CD4-positive, alpha-beta T cell treated with Interleukin-1 beta for 1 hour (primary cell): ENCODE data around the gene DDIT4L.
"Not testable (repeated sequence)": the region's sequence is repeated elsewhere in the genome, so short reads cannot be mapped to it uniquely, and the experiment has no call there.

Experiments
- DNase-seq, 2 donors: peaks; one replicate each; pipeline ENCODE4 v3.0.0-alpha.2; 2020 to 2022

Gene DDIT4L, protein sequence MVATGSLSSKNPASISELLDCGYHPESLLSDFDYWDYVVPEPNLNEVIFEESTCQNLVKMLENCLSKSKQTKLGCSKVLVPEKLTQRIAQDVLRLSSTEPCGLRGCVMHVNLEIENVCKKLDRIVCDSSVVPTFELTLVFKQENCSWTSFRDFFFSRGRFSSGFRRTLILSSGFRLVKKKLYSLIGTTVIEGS

DNA sequence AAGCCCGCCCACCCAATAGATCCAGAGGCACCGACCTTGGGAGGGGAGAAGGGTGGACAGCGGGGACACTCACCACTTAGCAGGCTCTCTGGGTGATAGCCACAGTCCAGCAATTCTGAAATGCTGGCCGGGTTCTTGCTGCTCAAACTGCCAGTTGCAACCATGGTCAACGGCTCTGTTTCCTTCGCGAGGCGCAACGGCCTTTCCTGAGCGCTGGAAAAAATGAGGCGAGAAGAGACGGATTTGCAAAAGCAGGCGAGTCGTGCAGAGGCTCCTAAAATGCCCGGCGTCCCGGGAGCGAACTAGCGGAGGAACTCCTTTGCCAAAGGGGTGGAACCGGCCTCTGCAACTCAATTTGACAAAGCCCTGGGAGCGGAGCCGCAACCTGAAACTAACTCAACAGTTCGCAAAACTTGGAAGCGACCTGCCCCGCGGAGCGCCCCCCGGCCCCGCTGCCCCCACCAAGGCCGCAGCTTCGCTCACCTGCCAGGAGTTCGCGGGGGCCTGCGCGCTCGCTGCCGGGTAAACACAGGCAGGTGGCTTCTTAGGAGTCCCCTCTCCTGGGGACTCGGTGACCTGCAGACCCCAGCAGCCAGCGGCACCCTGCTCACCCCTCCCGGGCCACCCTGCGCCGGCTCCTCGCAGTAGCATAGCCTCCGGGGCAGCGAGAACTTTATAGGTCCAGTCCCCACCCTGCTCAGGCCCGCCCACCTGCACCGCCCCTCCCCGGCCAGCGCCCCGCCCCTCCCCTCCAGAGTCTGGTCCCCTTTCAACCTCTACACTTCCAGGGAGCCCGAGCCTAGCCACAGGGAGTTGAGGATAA is at the start of gene DDIT4L:
Gene DDIT4L, minus strand, starts transcription at position 649 of the 823 bp plus-strand sequence. Its CDS starts 485 bp downstream, at position 164.
- DNase-seq: no peak

DNA sequence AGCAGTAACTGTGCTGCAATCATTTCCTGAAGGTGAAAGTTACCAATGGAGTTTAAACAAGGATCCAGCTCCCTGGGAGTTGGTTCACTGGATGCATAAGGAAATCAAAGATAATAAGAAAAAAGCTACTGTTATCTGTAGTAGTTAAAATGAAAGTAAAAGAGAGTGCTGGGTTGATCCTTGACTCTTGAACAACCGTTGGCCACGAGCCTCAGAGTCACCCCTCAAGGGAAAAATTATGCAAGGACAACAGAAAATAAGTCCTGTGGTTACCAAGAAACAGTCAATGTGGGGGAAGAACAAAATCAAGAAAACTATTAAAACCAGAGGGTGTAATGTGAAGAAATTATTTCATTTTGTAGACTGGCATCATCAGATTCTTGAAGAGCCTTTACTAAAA is 49.7 kb upstream of the DDIT4L start:
- no peak for DNase-seq

DNA sequence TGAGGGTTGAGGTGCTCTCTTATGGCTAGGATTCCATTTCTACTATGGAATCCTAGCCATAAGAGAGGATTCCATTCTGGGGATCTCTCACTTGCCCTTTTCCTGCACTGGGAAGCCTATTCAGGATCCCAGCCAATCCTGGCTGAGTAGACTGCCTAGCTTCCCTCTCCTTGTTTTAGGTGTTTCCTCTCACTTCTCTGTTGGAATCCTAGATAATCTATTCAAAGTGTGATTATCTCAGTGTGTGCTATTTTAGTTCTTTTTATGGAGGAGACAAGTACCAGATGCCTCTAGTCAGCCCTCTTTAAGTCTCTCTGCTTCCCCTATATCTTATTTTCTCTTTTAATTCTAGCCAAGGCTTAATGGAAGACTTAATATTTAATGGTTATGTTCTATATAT is 34.5 kb upstream of the DDIT4L start:
- DNase-seq: no peak

DNA sequence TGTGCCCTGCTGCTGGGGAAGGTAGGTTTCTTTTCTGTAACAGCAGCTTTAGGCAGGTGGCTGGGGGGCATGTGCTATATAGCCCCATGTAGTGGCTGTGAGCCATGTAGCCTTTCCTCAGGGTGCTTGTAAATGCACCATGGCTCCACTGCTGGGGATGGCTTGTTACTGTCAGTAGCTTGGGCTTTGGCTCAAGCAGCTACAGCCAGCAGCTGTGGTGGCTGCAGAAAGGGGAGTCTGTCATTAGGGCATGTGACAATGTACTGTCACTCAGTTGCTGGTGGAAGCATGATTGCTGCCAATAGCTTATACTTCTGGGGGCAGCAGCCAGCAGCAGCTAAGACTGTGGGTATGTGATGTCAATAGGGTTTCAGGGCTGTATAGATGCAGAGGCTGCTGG is 33.9 kb upstream of the DDIT4L start:
- no peak for DNase-seq

DNA sequence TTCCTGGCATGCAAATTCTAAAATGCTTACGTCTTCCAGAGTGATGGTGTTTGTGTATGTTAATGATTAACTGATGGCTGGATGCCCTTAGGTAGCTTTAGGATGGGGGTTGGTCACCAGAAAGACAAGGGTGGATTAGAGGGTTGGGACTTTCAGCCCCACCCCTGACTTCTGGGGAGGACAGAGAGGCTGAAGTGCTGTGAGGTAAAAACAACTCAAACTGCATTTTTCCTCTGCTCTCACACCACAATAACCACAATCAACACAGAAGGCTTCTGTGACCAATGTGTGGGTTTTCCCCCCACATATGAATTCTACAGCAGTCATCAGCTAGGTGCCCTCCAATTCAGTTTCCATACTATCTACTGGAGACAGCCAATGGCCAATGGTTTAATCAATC is 18.7 kb upstream of the DDIT4L start:
- DNase-seq: no peak

DNA sequence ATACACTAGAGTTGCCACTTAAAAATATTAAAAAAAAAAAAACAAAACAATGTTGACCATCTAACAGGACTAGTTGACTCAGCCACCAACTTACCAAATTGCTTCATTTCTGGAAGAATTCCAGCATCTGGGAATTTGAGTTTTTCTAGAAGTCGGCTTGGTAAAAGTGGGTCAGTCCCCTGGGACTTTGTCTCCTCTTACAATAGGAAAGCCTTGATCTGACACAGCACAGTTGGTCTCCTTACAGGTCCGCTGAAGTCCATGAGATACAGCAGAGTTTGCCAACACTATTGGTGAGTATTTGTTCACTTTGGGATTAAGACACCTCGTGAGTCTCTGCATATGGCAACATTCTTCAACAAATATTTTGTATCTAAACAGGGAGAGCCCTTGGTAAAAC is 18.2 kb upstream of the DDIT4L start:
- DNase-seq: no peak

DNA sequence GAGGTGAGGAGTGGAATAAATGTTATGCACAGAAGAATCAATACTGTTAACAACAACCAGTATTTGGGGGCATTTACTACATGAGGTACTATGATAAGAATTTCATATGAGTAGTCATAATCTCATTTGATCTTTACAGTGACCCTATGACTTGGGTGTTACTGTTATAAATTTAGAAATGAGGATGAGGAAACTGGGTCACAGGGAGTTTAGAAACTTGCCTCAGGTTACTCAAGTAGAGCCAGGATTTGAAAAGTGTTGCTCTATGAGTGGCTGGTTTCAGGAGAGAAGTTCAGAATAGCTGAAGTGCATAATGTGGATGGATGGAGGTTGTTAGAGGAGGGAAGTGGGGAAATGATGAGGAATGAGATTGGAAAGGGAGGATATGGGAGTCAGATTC is 16.6 kb upstream of the DDIT4L start:
- DNase-seq: no peak

DNA sequence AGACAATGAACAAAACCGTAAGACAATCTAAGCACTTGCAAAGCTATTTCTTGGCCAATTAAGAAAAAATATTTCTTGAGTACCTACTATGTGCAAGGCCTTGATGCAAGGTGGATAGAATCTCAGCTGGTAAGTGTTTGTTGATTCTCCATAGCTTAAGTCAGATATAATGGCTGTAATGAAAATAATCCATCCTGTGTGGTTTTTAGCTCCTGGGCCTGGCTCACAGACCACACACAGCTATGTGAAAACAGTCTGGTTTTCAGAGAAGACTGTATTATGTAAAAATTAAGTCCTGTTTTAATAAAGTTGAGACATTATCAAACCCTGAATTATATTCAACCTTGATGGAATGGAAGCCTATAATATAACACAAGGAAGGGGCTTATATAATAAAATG is 7.8 kb upstream of the DDIT4L start:
- DNase-seq: no peak

DNA sequence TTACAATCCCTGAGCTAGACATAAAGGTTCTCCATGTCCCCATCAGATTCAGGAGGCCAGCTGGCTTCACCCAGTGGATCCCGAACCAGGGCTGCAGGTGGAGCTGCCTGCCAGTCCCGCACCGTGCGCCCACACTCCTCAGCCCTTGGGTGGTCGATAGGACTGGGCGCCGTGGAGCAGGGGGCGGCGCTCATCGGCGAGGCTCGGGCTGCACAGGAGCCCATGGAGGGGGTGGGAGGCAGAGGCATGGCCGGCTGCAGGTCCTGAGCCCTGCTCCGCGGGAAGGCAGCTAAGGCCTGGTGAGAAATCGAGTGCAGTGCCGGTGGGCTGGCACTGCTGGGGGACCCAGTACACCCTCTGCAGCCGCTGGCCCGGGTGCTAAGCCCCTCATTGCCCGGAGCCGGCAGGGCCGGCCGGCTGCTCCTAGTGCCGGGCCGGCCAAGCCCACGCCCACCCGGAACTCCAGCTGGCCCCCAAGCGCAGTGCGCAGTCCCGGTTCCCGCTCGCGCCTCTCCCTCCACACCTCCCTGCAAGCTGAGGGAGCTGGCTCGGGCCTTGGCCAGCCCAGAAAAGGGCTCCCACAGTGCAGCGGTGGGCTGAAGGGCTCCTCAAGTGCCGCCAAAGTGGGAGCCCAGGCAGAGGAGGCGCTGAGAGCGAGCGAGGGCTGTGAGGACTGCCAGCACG is 6.3 kb upstream of the DDIT4L start:
- not testable (repeated sequence) for DNase-seq

DNA sequence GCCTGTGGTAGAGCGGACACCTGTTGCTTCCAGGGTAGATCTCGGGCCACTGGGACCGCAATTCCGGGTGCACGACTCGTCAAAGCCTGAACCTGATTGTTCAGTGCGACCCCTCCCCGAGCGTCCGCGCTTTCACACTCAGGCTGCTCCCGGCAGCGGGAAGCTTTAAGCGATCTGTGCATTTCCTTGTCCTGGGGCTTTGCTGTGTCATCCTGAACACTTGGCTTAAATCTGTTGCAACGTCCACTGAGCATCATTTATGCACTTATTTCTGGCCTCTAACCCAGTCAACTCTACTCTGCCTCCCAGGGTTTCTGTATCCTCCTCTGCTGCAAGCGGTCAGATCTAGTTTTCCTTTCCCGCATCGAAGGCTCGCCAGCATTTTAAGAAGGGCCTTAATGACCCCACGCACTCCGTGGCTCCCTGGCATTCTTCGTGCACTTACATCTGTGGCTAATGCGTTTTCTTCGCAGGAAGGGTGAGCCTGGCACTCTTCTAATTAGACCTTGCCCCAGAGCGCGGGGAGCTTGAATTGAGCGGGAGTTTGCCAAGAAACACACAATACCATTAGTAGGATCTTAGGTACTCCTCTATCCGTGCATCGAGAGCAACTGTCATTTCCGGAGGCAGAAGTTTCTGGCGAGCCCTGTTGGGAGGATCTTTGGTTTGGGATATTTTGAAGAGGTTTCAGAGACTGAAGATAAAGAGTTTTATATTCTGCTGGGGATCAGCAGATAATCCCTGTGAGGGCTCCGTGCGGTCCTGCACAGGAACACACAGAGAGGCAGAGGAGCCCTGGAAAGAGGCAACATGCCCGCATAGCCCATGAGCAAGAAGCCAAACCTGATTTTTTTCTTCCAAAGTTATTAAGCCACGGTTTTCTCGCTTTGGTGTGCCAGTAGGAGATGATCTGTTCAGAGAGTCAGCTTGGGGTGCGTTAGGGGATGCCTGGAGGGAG is 654 bp upstream of the DDIT4L start:
- no peak for DNase-seq

DNA sequence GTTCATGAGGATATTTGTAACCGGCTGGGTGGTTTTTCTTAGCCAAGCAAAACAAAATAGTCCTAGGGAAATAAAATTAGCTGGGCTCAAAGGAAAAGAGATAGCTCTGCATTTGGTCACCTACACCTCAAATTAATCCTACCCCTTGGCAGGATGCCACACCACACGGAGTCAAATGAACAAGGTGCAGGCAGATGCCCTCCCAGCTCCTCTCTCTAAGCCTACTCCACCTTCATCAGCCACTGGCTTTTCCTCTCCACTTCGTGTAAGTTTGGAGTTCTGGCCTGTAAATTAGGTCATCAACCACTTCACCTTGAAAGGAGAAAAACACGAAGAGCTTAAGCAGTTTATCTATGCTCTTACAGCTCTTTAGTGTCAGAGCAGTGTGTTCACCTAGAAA is 1.4 kb downstream of the DDIT4L start:
- no peak for DNase-seq

DNA sequence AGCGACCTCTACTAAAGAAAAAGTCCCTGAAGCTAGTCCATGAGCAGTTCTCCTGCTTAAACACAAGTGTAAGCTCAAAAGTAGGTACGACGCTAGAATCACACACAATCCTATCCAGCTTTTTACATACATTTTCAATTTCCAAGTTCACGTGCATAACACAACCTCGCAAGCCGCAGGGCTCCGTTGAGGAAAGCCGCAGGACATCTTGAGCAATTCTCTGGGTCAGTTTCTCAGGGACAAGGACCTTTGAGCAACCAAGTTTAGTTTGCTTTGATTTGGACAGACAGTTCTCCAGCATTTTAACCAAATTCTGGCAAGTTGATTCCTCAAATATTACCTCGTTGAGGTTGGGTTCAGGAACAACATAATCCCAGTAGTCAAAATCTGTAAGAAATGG is 2.5 kb downstream of the DDIT4L start:
- no peak for DNase-seq

DNA sequence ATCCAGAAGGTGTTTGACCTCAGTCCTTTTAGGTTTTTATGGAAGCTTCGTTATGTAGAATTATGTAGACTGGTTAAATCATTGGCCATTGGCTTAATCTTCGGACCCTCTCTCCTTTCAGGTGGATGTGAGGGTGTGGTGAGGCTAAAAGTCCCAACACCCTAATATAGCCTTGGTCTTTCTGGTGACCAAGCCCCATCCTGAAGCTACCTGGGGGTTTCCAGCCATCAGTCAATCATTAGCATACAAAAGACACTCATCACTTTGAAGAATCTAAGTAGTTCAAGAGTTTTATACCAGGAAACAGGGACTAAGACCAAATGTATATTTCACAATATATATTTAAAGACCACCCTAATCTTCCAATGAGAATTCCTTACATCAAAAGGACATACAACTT is 5.5 kb downstream of the DDIT4L start:
- no peak for DNase-seq

DNA sequence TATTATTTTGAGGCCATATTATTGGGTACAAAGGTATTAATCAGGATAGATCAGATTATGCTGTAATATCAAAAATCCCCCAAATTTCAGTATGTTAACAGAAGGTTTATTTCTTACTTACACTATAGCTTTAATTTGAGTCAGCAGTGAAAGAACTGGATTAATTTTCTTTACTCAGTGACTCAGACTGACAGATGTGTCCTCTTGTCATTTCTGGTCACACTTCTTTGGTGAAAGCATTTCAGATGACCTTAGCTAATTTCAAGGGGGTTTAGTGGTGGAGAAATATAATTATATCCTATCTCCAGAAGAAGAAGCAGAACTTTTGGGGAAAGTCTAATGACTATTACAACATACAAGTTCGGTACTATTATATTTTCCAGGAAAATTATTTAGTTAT is 12.4 kb downstream of the DDIT4L start:
- no peak for DNase-seq

DNA sequence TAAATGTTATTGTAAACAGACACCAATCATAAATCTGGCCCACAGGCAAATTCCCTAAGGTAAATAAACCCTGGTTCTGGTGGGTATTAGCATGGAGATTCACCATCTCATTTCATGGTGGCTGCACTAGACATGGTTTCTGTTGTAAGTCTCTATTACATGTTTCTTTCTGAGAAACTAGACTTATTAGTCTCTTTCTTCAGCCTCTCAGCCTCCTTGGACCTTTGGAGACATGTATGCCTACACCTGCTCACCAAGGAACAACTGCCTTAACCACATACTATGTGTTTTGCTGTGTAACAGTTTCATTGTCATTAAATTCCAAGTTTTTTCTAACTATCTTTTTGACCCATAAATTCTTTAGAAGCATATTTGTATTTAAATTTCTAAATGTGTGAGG is 13.1 kb downstream of the DDIT4L start:
- DNase-seq: no peak

DNA sequence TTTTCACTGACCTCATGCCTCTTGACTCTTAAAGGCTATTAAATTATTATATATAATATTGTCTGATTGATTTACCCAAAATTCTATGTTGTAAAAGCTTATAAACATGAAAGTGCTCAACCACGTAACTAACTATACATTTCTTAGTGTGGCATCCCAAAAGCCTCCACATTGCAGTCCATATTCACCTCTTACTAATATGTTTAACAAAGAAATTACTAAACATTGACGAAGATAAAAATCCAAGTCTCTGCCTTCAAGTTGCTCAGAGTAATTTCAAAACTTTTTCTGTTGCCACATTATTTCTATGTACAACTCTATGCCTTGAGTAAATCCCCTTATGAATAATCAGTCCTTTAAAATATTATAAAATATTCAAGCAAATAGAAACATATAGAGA is 14.4 kb downstream of the DDIT4L start:
- no peak for DNase-seq

DNA sequence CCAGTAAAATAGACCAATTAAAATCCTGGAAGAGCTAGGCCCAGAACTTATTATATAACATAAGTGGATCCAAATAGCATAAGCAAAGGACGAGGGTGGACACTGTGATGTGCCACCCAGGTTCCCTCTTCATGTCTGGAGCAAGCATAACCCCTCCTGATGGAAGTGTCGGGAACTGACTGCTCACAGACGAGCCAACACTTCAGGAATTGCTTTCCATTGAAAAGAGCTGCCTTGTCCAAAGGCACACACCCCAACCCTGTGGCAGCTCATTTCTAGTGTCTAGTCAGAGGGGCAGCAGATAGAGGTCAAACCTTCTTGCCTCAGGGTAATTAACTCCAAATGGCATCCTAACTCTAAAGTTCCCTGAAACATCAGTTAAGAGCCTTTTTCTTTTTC is 15.3 kb downstream of the DDIT4L start:
- no peak for DNase-seq

DNA sequence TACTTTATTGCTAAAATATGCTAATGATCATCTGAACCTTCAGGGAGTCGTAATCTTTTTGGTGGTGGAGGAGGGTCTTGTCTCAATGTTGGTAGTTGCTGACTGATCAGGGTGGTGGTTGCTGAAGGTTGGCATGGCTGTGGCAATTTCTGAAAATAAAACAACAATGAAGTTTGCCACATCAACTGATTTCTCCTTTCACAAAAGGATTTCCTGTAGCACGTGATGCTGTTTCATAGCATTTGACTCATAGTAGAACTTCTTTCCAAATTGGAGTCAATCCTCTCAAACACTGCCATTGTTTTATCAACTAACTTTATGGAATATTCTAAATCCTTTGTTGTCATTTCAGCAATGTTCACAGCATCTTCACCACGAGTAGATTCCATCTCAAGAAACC is 19.3 kb downstream of the DDIT4L start:
- no peak for DNase-seq

DNA sequence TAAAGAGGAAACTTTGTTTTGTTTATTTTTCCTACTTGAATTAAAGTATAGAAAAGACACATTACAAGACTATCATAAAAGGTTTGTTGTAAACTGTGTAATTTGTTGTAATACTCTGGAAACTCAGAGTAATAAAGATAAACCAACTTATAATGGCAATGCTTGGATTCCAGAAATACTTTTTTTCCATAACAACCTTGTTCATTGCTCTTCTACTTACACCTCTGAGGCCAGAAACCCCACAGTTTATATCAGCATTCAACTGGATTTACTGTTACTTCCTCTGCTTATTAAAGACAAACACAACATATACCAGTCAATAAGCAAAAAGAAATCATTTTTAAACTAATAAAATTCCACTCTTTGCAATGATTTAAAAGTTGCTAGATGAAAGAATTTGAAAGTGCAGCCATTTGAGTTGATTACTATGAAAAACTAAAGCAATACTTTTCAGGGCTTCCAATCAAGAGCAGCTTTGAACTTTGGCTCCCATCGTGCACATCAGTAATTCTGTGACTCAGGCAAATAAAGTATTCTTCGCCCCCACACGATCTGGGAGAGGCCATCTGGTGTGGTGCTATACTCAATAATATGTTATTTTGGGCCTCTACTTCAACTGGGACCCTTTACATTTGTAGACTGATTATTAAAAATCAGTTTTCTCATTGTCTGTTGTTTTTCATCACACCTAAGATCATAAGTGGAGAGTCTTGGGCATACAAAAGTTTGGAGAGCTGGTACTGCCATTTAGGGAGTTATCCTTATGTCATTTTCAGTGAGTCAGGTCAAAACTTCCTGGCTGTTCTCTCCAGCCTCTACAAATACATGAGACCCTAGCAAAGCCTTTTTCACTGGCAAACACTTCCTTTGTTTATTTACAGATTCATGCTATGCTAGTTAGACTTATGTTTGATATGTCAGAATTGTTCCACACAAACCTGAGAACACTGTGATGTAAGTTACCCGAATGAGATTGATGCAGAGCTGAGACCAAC is 20.5 kb downstream of the DDIT4L start:
- DNase-seq: no peak

DNA sequence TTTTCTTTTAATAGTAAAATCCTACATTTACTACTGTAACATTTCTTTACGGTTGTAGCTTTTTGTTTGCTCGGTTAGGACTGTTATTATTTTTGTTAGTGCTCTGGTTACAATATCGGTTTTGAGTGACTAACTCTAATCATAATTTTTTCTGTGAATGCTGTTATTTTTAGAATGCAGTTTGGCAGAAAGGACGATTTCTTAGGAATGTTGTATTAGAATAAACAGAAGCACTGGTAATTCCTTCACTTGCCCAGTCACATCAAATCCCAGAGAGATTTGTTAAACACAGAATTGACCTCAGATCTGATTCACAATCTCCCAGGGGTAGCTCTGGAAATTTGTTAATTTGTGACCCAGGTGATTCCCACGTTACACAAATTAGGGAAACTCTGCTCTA is 21.7 kb downstream of the DDIT4L start:
- no peak for DNase-seq

DNA sequence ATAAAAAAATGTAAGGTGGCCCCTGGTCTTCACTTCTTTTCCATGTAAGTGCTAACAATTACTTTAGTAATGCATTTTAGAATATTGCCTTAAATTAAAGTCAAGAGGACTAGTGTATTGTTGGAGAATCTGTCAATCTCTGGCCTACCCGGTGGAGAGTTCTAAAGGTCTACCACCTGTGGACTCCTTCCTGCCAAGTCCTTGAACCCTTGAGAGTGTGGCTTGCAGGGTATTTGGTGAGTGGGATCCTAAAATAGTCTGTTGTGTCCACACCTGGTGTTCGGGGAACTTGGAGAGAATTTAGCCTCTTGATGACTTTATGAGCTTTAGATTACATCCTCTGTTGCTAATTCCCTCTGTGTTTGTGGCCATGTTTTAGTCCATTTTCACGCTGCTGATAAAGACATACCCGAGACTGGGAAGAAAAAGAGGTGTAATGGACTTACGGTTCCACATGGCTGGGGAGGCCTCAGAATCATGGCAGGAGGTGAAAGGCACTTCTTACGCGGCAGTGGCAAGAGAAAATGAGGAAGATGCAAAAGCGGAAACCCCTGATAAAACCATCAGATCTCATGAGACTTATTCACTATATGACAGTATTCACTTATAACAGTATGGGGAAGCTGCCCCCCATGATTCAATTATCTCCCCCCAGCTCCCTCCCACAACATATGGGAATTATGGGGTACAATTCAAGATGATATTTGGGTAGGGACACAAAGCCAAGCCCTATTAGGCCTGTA is 23.8 kb downstream of the DDIT4L start:
- DNase-seq: no peak
